Common myeloid progenitor, CD34-positive (primary cell): ENCODE results near the gene HNRNPR.
"Not testable (repeated sequence)": the region's sequence is repeated elsewhere in the genome, so short reads cannot be mapped to it uniquely, and the experiment has no call there.

Experiments used
- CTCF ChIA-PET: fragments of 350-600 bp; sonication (Branson Sonifier 250); formaldehyde crosslinking; loops from one replicate; lab custom pipeline; 2021; ENCODE audit warnings: antibody characterized with exemption; lab: Charles Lee
- POLR2A ChIA-PET: fragments of 350-600 bp; sonication (Branson Sonifier 250); formaldehyde crosslinking; loops from one replicate; lab custom pipeline; 2021; ENCODE audit warnings: antibody characterized with exemption; lab: Charles Lee
- DNase-seq, 3 donors: peaks; one replicate each; pipeline versions ENCODE4 v3.0.0 to v3.0.0-alpha.2; 2013
- H3K27ac ChIP-seq, 2 experiments: 1 replicate in 1 of 2; 2 replicates in 1 of 2; pipeline ENCODE4 v1.7.0; 2013; ENCODE audit warnings: inconsistent platforms in 2 of 2, low read length in 2 of 2, mild to moderate bottlenecking in 2 of 2, low read depth in 1 of 2, moderate library complexity in 1 of 2; ENCODE audit not compliant: severe bottlenecking in 2 of 2, insufficient read depth in 1 of 2, poor library complexity in 1 of 2
- H3K27me3 ChIP-seq, 5 experiments: replicated peaks in 2 of 5; 1 replicate in 3 of 5; 2 replicates in 2 of 5; pipeline versions ENCODE4 v1.6.1 to v1.7.0; 2013; ENCODE audit warnings: low read length in 4 of 5, mild to moderate bottlenecking in 2 of 5, moderate library complexity in 2 of 5, inconsistent platforms in 1 of 5; ENCODE audit not compliant: insufficient read depth in 5 of 5, control insufficient read depth in 4 of 5
- H3K36me3 ChIP-seq, 4 experiments: 1 replicate in 2 of 4; 2 replicates in 2 of 4; pipeline versions ENCODE4 v1.6.1 to v1.7.0; 2013; ENCODE audit warnings: low read length in 3 of 4, control low read depth in 1 of 4, mild to moderate bottlenecking in 1 of 4; ENCODE audit not compliant: control insufficient read depth in 4 of 4, insufficient read depth in 4 of 4
- H3K4me1 ChIP-seq, 4 experiments: 1 replicate in 3 of 4; 2 replicates in 1 of 4; pipeline versions ENCODE4 v1.6.1 to v1.7.1; 2013; ENCODE audit warnings: low read length in 3 of 4, mild to moderate bottlenecking in 3 of 4, control low read depth in 1 of 4, inconsistent platforms in 1 of 4, moderate library complexity in 1 of 4; ENCODE audit not compliant: control insufficient read depth in 4 of 4, insufficient read depth in 4 of 4; ENCODE audit errors: control extremely low read depth in 1 of 4
- H3K4me3 ChIP-seq, 7 experiments: 1 replicate in 4 of 7; 2 replicates in 3 of 7; pipeline versions ENCODE4 v1.5.1 to v1.7.0; 2013; ENCODE audit warnings: mild to moderate bottlenecking in 7 of 7, low read length in 6 of 7, moderate library complexity in 6 of 7, inconsistent platforms in 2 of 7, low read depth in 2 of 7, control low read depth in 1 of 7; ENCODE audit not compliant: insufficient read depth in 4 of 7, control insufficient read depth in 1 of 7; ENCODE audit errors: extremely low read depth in 1 of 7
- H3K9me3 ChIP-seq, 5 experiments: 1 replicate in 4 of 5; 2 replicates in 1 of 5; pipeline versions ENCODE4 v1.6.1 to v1.7.1; 2013; ENCODE audit warnings: low read length in 4 of 5, mild to moderate bottlenecking in 2 of 5, inconsistent platforms in 1 of 5, low read depth in 1 of 5, moderate library complexity in 1 of 5; ENCODE audit not compliant: control insufficient read depth in 4 of 5, insufficient read depth in 2 of 5; ENCODE audit errors: control extremely low read depth in 1 of 5
- WGBS: methylation state at CpG from one replicate; pipeline ENCODE4 v1.1.5; 2013; ENCODE audit not compliant: insufficient coverage; 5-methylcytosine and 5-hydroxymethylcytosine counted together

HNRNPR gene

GRCh38 chr1:23257371-23257770 lies 86.7 kb downstream of the HNRNPR start:
- 95% methylated on average over 4 of the region's 34 CpGs for WGBS
- H3K4me3 ChIP-seq, H3K36me3 ChIP-seq, CTCF ChIA-PET, H3K9me3 ChIP-seq, POLR2A ChIA-PET, DNase-seq, H3K4me1 ChIP-seq, H3K27ac ChIP-seq, H3K27me3 ChIP-seq: not testable (repeated sequence)
